ENCODE data around the gene HTR3A.

- TF ChIP-seq CTCF (IDR thresholded peaks at IDR 0.05) (no peak), POLR2A (IDR thresholded peaks at IDR 0.05) (no peak)
These were observed 44.1 kb downstream of the HTR3A start for GRCh38 chr11:114019046-114019445.

Data from adrenal gland (tissue), 5 donors.